Esophagus squamous epithelium (tissue), 4 donors: ENCODE data around the gene ALCAM.

Experiments
- CTCF ChIP-seq, 6 experiments: fragments of 450-650 bp in 4 of 6; fragments of 200-600 bp in 2 of 6; sonication (generic) in 2 of 6; IDR thresholded peaks; one replicate each; pipeline ENCODE4 v1.5.1; 2016 to 2019; ENCODE audit warnings: antibody characterized with exemption in 6 of 6, mild to moderate bottlenecking in 4 of 6, moderate library complexity in 4 of 6
- POLR2A ChIP-seq, 4 donors: fragments of 450-650 bp; IDR thresholded peaks; one replicate each; pipeline ENCODE4 v1.6.1; 2017; ENCODE audit warnings: antibody characterized with exemption in 4 of 4, mild to moderate bottlenecking in 4 of 4, moderate library complexity in 3 of 4

- TF ChIP-seq CTCF (IDR thresholded peaks at IDR 0.05), result no peak
- no peak for TF ChIP-seq POLR2A (IDR thresholded peaks at IDR 0.05)
Observed at GRCh38 chr3:105504440-105504951, 137.8 kb downstream of the ALCAM start.
